ENCODE results near the gene RAB44. TPM values are rescaled to one million over a fixed set of nuclear protein-coding genes. Genes with fewer than 3 reads are reported as not detected.

Gene RAB44
- total and polyA plus RNA-seq, 3 donors from 2014 or later, result 0.09 to 0.56 (median 0.24) TPM

DNA sequence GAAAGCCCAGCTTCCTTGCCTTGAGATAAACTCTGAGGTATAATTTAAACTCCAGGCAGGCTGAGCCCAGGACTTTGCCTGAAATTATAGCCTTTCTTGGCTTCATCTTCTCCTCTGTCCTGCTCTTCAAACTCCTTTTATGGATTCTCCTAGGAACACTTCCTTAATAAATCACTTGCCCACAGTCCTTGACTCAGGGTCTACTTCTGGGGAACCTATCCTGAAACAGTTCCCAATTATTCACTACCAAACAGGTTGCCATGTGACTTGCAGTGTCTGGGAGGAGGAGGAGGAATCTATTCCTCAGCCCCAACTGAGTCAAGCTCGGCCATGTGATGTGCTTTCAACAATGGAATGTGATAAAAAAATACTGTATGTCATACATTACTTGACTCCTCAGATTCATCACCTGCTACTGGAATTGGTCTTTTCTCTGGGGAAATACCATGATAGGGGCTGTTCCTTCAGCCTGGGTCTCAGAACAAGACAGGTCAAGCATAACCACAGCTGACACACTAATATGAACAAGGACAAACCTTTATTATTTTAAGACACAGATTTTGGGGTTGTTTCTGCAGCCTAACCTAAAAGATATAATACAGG, 39.6 kb upstream of the RAB44 start:
- H3K4me3 ChIP-seq, result no peak overlapping the region
- no peaks in the 10 kb centered on the region for H3K27me3 ChIP-seq
- no peak overlapping the region for H3K27ac ChIP-seq
- no peak for DNase-seq
- H3K4me1 ChIP-seq, result peaks cover 5% of the 10 kb centered on the region
- no peaks in the 10 kb centered on the region for H3K9me3 ChIP-seq
- TF ChIP-seq POLR2A (IDR thresholded peaks at IDR 0.05), result no peak
- TF ChIP-seq, protein P1, sequence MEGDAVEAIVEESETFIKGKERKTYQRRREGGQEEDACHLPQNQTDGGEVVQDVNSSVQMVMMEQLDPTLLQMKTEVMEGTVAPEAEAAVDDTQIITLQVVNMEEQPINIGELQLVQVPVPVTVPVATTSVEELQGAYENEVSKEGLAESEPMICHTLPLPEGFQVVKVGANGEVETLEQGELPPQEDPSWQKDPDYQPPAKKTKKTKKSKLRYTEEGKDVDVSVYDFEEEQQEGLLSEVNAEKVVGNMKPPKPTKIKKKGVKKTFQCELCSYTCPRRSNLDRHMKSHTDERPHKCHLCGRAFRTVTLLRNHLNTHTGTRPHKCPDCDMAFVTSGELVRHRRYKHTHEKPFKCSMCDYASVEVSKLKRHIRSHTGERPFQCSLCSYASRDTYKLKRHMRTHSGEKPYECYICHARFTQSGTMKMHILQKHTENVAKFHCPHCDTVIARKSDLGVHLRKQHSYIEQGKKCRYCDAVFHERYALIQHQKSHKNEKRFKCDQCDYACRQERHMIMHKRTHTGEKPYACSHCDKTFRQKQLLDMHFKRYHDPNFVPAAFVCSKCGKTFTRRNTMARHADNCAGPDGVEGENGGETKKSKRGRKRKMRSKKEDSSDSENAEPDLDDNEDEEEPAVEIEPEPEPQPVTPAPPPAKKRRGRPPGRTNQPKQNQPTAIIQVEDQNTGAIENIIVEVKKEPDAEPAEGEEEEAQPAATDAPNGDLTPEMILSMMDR (IDR thresholded peaks at IDR 0.05), result no peak
- intact Hi-C loops (cut with DNase I; ENCODE audit: low total_unique reads), result no loop called here
- H3K36me3 ChIP-seq (ENCODE audit: low read depth, missing control alignments), result no peaks in the 10 kb centered on the region
- 70 to 100% methylated on average over 1 of the region's 1 CpG for WGBS, 2 donors

DNA sequence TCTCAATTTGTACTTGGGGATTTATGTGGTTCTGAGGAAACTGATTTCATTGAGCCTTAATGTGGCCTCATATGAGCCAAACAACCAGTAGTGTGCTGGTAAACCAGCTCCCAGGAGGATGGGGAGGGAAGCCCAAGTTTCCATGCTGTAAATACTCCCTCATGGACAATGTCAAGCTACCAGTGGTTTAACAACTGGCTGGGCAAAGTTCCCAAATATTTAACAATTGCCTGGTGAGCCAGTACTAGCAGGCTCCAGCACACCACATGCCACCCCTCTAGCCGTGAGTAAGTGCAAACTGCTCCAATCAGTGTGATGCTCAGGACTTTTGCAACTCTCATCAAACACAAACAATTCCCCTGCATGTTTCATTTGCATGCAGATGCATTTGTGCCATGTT, 38.4 kb upstream of the RAB44 start:
- no peaks in the 10 kb centered on the region for H3K9me3 ChIP-seq
- no peaks in the 10 kb centered on the region for H3K27me3 ChIP-seq
- TF ChIP-seq, protein P1 (IDR thresholded peaks at IDR 0.05), result no peak
- no peak for TF ChIP-seq POLR2A (IDR thresholded peaks at IDR 0.05)
- 57 to 87% methylated on average over 1 of the region's 1 CpG for WGBS, 2 donors
- no peaks in the 10 kb centered on the region for H3K36me3 ChIP-seq (ENCODE audit: low read depth, missing control alignments)
- no peak overlapping the region for H3K4me3 ChIP-seq
- H3K4me1 ChIP-seq, result peaks cover 5% of the 10 kb centered on the region
- intact Hi-C loops (cut with DNase I; ENCODE audit: low total_unique reads), result no loop called here
- no peak for DNase-seq
- no peak overlapping the region for H3K27ac ChIP-seq

DNA sequence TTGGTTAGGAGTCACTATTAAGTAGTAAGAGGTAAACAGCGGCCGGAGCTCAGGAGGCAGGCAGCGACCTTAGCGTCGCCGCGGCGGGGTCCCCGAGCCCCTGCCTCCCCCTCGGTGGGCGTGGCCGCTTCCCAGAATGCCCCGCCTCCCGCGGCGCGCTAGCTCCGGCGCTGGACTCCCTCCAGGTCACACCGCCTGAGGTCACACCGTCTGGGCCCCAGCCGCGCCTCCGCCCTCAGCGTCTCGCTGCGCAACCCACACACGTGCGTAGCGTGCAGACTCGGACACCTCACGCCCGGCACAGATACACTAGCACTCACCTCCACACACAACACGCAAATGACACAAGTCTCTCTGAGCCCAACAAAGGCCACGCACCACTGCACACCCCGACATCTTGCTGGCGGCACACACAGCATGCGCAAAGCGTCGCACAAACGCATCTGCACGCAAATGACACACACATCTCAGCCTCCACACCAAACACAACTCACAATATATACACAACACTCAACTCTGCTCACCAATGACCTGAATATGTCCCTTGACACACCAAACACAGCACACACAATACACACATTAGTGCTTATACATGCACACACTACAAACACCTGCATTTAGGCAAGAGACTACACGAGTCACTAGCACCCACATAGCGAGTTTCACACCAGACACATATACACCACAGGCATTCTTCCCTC, 36.7 kb upstream of the RAB44 start:
- no peak for TF ChIP-seq POLR2A (IDR thresholded peaks at IDR 0.05)
- TF ChIP-seq, protein P1 (IDR thresholded peaks at IDR 0.05), result no peak
- 22 to 24% methylated on average over 44 of the region's 44 CpGs for WGBS, 2 donors
- peak overlapping the region; percentile 41 to 43 for H3K4me3 ChIP-seq
- peaks cover 5% of the 10 kb centered on the region for H3K4me1 ChIP-seq
- intact Hi-C loops (cut with DNase I; ENCODE audit: low total_unique reads), result no loop called here
- H3K36me3 ChIP-seq (ENCODE audit: low read depth, missing control alignments), result no peaks in the 10 kb centered on the region
- peak overlapping the region in 1 of 2 donors; percentile 13 for H3K27ac ChIP-seq
- H3K9me3 ChIP-seq, result no peaks in the 10 kb centered on the region
- peak; percentile 80 for DNase-seq
- H3K27me3 ChIP-seq, result no peaks in the 10 kb centered on the region

DNA sequence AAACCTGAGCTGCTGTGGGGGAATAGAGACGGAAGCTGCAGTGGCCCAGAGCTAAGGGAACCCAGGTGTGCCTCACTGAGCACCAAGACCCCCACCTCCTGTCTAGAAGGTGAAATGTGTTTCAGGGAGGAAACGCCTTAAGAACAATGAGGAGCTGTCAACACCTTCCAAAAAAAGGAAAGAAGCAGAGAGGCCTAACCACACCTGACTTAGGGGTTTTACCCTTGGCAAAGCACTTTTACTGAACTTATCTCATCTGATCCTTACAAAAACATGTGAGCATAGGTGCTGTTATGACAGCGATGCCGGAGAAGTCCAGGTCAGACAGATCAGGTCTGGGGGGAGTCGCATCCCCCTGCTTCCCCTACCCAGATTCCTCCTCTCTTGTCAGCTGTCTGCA, 35.2 kb upstream of the RAB44 start:
- Histone ChIP-seq H3K27ac (no peak overlapping the region), H3K4me3 (no peak overlapping the region), H3K9me3 (no peaks in the 10 kb centered on the region), H3K36me3 (ENCODE audit: low read depth, missing control alignments) (no peaks in the 10 kb centered on the region), H3K27me3 (no peaks in the 10 kb centered on the region), H3K4me1 (peaks cover 19% of the 10 kb centered on the region)
- 56 to 87% methylated on average over 5 of the region's 5 CpGs for WGBS, 2 donors
- intact Hi-C loops (cut with DNase I; ENCODE audit: low total_unique reads), result no loop called here
- DNase-seq, result no peak
- no peak for TF ChIP-seq POLR2A (IDR thresholded peaks at IDR 0.05)
- TF ChIP-seq, protein P1 (IDR thresholded peaks at IDR 0.05), result no peak

All from testis (tissue), 3 donors.